NK-92 (cell line): Measurements from ENCODE around the gene FAM217B.
"Not testable (repeated sequence)": the region's sequence is repeated elsewhere in the genome, so short reads cannot be mapped to it uniquely, and the experiment has no call there.

Experiments used
- DNase-seq: peaks from one replicate; lab custom pipeline; 2025; ENCODE audit not compliant: unreplicated experiment; lab: John Stamatoyannopoulos, UW

Gene FAM217B

DNA sequence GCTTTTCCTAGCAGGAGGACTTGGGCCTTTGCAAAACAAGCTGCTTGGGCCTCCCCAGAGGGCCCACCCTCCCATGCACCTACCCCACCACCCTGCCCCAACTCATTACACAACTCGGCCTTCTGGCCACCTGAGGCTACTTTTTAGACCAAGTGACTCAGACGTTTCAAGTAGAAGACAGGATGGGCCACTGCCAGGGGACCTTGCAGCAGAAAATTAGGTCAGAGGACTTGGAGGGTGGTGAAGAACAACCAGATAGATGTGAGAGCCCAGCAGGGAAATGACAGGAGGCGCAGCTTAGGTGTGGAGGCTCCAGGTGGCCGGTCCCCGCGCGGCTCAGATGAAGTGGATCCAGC, 1.5 kb upstream of the FAM217B start:
- no peak for DNase-seq

DNA sequence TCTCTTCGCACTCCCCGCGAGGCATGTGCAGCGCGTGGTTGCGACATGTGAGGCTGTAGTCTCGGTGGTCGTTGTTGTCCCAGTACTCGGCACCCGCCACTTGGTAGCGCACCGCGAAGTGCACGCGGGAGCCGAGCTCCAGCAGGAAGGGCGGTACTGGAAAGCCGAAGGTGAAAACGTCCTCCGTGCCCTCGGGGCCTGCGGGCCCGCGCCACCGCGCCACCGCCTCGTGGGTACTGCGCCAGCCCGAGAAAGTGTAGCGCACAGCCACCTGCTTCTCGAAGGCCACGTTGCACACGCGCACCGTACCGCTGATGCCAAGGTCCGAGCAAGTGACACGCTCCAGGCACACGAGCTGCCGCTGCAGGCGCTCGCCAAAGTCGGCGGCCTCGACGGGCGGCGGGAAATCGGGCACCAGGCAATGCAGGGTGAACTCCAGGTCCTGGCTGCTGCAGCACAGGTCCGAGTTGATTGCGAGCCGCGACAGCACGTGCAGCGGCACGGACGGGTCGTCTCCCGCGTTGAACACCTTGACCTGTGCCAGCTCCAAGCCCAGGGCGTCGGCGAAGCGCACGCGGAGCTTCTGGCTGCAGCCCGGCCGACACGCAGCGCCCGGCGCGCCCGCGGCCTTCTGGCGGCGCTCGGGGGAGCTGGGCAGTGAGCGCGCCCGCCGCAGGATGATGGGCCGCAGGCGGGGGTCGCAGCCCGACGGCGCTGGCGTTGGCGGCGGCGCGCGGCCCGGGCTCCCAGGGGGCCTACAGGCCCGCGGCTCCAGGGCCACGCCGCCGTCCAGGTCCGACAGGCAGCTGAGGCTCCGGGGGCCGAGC, 924 bp upstream of the FAM217B start:
- DNase-seq, result no peak

DNA sequence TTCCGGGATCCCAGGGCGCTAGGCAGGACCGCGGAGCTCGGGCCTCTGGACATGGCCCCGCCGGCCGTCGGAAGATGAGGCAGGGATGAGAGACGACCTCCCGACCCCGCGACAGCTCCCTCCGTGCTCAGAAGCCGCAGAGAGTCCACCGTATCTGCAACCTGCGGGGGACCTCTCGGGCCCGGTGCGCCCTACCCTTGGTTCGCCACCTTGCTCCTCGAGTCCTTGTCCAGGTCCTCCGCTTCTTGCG, 385 bp upstream of the FAM217B start:
- no peak for DNase-seq

- no peak for DNase-seq
Observed at GRCh38 chr20:59940956-59941294, 736 bp downstream of the FAM217B start.

GRCh38 chr20:59942245-59942644, 2.1 kb downstream of the FAM217B start:
- no peak for DNase-seq

DNA sequence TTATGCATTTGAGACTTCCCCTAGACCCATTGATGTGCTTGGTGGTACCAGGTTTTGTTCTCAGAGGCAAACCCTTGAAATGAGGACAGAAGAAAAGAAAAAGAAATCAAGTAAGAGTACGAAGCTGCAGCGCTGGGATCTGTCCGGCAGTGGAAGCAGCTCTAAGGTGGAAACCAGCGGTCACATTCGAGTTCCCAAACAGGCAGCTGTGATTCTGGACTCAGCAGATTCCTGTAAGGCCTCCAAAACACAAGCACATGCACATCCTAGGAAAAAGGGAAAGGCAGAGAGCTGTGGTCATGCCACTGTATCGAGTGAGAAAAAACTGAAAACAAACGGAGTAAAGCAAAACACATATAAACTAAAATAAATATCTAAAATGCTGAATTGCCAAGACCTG, 4.5 kb downstream of the FAM217B start:
- DNase-seq, result no peak

GRCh38 chr20:59945175-59945574, 5.0 kb downstream of the FAM217B start:
- DNase-seq, result no peak

- no peak for DNase-seq
Observed at GRCh38 chr20:59945731-59946130, 5.5 kb downstream of the FAM217B start.

DNA sequence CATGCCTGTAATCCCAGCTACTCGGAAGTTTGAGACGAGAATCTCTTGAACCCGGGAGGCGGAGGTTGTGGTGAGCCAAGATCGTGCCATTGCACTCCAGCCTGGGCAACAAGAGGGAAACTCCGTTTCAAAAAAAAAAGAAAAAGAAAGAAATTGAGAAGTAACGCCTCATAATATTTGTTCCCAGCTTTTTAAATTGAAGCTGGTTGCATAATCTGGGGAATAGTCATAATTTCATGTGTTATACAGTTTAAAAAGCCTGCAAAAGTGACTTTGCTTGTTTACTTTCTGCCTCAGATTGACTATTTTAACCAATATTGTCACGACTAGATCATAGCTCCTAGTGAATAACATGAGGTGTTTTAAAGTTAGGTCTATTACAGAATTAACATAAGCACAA, 7.2 kb downstream of the FAM217B start:
- no peak for DNase-seq

DNA sequence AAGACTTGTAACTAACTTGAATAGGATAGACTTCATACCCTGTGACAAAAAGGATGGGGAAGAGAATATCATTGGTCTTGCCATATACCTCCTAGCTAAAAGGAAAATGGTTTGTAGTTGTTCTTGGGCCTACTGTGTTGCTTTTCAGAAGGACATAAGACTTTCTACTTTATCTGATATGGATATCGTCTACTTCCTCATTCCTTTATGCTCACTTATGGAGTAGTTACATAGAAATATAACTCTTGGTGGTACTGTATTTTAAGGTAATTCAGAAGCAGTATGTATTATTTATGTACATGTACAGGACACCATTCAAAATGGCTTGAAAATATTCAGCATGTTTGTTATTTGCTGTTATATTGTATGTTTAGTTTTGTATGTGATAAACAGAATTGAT, 8.0 kb downstream of the FAM217B start:
- DNase-seq, result no peak

DNA sequence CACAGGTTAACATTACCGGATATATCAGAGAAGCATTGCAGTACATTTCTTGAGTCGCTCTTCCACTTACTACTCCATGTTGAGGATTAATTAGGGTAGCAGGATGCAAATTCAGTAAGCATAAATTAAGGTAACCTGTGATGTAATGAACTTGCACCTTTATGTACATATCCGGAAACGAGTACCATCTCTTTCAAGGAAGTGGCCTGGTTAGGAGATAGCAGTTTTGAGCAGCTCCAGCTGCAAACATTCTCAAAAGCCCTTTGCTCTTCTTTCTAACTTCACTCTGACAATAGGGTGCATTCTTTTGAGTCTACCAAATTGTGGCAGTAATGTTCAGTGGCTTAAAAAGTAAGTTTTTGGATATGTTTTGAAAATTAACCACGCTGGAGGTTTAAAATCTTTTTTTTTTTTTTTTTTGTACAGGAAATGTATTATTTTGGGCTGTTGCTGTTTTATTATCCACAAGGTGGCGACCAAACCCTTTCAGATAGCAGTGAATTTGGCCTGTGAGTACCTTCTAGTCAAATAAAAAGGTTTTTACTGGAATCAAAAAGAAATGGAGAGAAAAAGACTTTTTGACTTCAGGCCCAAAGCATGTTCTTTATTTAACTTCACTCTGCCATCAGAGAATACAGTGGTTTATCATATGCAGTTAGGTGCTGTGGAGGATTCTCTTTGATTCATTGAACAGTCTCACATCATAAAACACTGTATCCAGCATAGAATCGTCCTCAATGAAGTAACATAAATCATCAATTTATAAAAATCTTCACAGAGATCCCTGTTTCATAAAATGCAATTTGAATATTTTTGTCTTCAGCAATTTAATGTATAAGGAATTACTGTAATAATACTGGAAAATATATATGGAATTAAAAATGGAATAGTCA, 8.9 kb downstream of the FAM217B start:
- DNase-seq, result no peak

DNA sequence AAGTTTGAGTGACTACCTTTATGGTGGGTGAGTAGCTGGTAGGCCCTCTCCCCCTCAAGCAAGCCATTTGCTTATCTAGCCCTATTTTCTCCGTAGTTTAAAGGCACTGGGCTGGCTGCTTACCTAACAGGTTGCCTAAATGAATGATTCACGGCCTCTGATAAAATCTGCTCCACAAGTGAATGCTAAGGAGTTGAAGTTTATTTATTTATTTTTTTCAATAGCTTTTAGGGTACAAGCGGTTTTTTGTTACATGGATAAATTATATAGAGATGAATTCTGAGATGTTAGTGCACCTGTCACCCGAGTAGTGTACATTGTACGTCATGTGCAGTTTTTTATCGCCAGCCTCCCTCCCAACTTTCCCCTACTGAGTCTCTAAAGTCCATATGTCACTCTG, 9.7 kb downstream of the FAM217B start:
- no peak for DNase-seq

- DNase-seq, result no peak
Observed at GRCh38 chr20:59954718-59955117, 14.5 kb downstream of the FAM217B start.

- DNase-seq, result no peak
Observed at GRCh38 chr20:59955131-59955796, 15.1 kb downstream of the FAM217B start.

- not testable (repeated sequence) for DNase-seq
Observed at GRCh38 chr20:59957568-59957967, 17.4 kb downstream of the FAM217B start.

DNA sequence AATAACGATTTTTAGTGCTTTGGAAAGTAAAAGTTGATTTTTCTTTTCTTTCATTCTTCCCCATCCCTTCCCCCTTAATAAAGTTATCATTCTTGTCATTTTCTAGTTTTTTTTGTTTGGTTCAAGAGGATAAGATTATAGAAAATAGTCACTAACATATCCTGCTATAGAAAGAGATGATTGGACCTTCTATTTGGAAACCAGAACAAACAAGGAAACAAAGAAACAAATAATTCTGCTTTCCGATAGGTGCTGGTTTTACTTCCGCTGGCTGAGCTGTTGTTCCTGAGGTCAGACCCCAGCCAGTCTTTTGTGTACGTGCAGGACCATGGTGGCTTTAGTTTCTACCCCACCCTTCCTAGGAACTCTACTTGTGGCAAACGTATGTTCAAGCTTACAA, 17.9 kb downstream of the FAM217B start, which contains the start of gene CDH26:
Gene CDH26, plus strand, starts transcription at position 301 of the 400 bp plus-strand sequence. CDS start 304 bp downstream, outside the sequence.
- DNase-seq, result no peak

GRCh38 chr20:59958626-59959025, 18.4 kb downstream of the FAM217B start:
- DNase-seq, result no peak

- DNase-seq, result no peak
Observed at GRCh38 chr20:59961423-59961822, 21.2 kb downstream of the FAM217B start.

DNA sequence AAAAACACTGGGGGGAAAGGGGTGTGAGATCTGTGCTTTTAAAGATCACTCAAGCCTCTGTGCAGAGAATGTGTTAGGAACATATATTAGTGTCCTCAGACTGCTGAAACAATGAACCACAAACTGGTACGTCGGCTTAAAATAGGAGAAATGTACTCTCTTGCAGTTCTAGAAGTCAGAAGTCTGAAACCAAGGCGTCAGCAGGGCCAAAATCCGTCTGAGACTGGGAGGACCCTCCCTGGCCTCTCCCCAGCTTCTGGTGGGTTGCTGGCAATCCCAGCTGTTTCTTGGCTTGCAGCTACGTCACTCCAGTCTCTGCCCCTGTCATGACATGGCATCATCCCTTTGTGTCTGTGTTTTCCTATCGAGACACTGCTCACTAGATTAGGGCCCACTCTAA, 22.0 kb downstream of the FAM217B start:
- no peak for DNase-seq

GRCh38 chr20:59966428-59966827, 26.2 kb downstream of the FAM217B start:
- no peak for DNase-seq

DNA sequence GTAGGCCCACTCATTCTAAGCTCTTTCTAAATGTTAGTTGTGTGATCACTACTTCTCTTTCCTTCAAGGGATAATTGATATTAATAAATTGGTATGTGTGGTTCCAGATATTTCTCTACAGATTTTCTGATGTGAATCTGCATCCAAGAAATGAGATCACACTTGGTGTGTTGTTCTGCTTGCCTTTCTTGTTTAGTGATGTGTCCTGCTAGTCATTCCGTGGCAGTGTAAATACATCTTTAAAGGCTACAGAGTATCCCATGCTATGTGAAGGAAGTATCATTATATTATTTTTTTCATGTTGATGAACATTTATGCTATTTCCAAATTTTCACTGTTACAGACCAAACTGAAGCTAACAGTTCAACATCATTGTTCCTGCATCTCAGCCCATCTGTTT, 31.2 kb downstream of the FAM217B start:
- DNase-seq, result no peak
